ENCODE data around the gene FLRT2.

FLRT2 gene, protein sequence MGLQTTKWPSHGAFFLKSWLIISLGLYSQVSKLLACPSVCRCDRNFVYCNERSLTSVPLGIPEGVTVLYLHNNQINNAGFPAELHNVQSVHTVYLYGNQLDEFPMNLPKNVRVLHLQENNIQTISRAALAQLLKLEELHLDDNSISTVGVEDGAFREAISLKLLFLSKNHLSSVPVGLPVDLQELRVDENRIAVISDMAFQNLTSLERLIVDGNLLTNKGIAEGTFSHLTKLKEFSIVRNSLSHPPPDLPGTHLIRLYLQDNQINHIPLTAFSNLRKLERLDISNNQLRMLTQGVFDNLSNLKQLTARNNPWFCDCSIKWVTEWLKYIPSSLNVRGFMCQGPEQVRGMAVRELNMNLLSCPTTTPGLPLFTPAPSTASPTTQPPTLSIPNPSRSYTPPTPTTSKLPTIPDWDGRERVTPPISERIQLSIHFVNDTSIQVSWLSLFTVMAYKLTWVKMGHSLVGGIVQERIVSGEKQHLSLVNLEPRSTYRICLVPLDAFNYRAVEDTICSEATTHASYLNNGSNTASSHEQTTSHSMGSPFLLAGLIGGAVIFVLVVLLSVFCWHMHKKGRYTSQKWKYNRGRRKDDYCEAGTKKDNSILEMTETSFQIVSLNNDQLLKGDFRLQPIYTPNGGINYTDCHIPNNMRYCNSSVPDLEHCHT

DNA sequence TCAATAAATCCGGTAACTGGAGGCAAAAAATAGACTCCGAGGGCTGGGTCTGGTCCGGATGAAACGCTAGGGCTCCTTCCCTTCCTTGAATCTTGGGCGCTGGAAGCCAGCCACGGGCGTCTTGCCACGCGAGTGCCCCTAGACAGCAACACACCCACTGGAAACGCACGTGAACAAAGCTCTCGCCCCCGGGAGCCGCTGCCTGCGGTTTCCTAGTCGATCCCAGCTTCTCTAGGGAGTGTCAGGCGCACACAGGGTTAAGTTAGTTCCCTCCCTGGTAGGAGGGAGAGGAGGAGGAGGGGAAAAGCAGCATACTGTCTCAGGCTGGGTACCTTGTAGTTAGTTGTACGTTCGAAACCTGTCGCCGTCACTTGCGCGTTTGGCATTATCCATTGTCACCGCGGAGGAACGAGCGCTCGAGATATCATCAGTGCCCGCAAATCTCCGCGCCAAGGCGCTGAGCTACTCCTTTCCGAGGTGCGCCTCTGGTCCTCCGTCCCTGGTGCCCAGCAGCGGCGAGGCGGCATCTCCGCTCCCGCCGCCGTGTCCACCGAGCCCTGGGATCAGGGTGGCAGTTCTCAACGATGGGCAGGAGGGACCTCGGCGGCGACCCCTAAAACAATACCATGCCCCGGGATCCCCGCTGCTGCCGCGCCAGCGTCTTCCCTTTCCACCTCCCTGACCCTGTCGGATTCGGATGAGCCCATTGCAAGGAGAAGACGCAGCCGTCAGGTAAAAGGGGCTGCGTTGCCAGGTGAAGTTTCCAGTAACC is at the start of gene FLRT2:
Gene FLRT2, plus strand, starts transcription at position 342 of the 772 bp plus-strand sequence. CDS start 91,371 bp downstream, outside the sequence.
- TF ChIP-seq, protein P1, sequence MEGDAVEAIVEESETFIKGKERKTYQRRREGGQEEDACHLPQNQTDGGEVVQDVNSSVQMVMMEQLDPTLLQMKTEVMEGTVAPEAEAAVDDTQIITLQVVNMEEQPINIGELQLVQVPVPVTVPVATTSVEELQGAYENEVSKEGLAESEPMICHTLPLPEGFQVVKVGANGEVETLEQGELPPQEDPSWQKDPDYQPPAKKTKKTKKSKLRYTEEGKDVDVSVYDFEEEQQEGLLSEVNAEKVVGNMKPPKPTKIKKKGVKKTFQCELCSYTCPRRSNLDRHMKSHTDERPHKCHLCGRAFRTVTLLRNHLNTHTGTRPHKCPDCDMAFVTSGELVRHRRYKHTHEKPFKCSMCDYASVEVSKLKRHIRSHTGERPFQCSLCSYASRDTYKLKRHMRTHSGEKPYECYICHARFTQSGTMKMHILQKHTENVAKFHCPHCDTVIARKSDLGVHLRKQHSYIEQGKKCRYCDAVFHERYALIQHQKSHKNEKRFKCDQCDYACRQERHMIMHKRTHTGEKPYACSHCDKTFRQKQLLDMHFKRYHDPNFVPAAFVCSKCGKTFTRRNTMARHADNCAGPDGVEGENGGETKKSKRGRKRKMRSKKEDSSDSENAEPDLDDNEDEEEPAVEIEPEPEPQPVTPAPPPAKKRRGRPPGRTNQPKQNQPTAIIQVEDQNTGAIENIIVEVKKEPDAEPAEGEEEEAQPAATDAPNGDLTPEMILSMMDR (conservative IDR thresholded peaks at IDR 0.05): no peak
- TF ChIP-seq ZFX (IDR thresholded peaks at IDR 0.05): no peak
- no peak within 1 kb of the TSS for H3K27ac ChIP-seq

DNA sequence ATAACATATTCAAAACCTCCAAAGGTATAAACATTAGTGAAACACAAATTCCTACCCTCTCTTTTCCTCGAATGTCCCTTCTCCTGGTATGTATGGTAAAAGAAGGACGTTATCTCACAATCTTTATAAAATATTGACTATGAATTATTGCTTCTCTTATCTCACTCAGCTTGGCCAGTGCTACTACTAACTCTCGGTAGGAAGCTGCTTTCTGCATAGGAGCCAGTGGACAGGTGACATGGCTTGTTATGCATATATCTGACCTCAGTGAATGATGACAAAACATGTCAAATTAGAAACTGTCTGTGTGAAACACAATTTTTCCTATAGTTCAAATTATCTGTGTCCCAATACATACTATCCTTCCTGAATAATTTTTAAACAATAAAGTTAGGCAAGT is 48.5 kb upstream of the FLRT2 start:
- TF ChIP-seq, protein P1 (conservative IDR thresholded peaks at IDR 0.05): no peak
- TF ChIP-seq ZFX (IDR thresholded peaks at IDR 0.05): no peak
- H3K27ac ChIP-seq: no peak overlapping the region

DNA sequence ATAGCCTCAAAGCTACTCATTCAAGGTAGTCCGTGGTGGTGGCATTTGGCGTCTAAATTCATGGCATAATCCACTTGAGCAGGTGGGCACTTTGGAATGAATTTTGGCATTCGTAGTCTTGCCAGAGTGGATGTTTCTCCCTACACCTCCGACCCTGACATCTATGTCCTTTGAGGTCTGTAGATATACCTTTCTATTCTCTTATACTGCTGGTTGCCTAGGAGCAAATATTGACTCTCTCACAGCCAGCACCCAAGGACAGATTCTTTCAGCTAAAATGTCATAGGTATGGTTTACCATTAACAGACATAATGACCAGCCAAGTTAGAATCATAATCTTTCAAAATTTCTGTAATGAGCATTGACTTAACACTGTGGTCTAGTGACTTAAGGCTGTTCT is 47.4 kb upstream of the FLRT2 start:
- H3K27ac ChIP-seq: no peak overlapping the region; the same call in 1 of the 2 replicates
- no peak for TF ChIP-seq ZFX (IDR thresholded peaks at IDR 0.05)
- TF ChIP-seq, protein P1 (conservative IDR thresholded peaks at IDR 0.05): no peak

DNA sequence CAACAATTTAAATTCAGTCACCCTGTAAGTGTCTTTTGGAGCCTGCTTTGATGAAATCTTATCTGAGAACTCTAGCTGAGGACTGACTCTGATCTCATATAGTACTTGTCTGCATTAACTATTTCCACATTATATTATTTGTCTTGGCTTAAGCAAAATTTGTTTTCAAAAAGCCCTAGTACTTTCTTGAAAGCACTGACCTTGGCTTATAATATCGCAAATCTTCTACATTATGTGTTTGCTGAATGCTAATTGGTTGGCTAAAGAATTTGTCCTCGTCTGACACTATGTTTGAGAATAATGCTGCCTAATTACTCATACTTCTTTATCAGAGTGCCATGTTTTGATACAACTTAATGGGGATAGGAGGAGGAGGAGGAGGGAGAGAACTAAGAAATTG is 46.9 kb upstream of the FLRT2 start:
- H3K27ac ChIP-seq: no peak overlapping the region
- TF ChIP-seq, protein P1 (conservative IDR thresholded peaks at IDR 0.05): no peak
- no peak for TF ChIP-seq ZFX (IDR thresholded peaks at IDR 0.05)

DNA sequence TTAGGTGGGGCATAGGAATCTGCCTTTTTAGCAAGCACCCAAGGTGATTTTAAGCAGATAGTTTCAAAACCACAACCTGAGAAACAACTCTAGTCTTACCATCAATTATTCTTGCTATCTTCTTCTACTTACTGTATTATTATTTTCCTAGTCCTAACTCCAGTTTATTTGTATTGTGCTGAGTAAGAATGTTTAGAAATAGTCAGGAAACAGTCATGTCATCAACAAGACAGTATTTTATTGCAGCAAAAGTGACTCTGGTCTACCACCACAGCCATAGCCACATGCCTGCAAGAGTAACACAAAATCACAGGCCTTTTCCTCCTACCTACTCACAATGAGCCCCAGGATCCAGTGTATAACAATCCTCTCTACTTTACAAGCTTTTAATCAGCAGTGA is 46.3 kb upstream of the FLRT2 start:
- no peak overlapping the region for H3K27ac ChIP-seq
- TF ChIP-seq, protein P1 (conservative IDR thresholded peaks at IDR 0.05): no peak
- TF ChIP-seq ZFX (IDR thresholded peaks at IDR 0.05): no peak

DNA sequence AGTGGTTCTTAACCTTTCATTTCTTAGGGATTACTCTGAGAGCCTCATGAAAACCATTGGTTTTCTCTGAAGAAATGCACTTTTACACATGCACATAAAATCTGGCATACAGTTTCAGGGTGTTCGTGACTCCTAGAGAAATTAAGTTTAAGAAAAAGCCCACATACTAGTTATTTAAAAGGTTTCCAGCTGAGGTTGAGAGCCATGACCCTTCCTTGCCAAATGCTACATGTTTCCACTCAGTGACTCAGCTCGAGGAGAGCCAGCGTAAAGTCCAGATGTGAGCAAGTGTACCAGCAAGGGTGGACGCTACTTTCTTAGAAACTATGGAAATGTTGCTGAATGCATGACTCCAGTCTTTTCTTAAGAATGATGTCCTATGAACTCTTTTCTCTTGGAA is 42.7 kb upstream of the FLRT2 start:
- TF ChIP-seq, protein P1 (conservative IDR thresholded peaks at IDR 0.05): no peak
- no peak for TF ChIP-seq ZFX (IDR thresholded peaks at IDR 0.05)
- H3K27ac ChIP-seq: no peak overlapping the region

Measured in C4-2B (cell line).